HCT116 (cell line): ENCODE results near the gene MOGAT3. TPM values are rescaled to one million over a fixed set of nuclear protein-coding genes. Genes with fewer than 3 reads are reported as not detected.

ENCODE experiments used
- ATAC-seq: fragments of 200-7000 bp; cut with Tn5 transposase; 2 replicates; pipeline ENCODE4 v1.9.1; 2020; ENCODE audit warnings: mild to moderate bottlenecking, moderate library complexity
- BruUV-seq: library from RNA; stranded (reverse); fragments of 400-500 nt; replicated peaks from 2 replicates; lab custom pipeline; 2021; lab: Mats Ljungman, UMichigan
- CTCF ChIA-PET: fragments of 300-600 bp; sonication (Branson Sonifier 250); formaldehyde crosslinking; loops from one replicate; lab custom pipeline; 2021; ENCODE audit warnings: antibody characterized with exemption; lab: Charles Lee
- POLR2A ChIA-PET: fragments of 300-600, 350-600 bp; sonication (Branson Sonifier 250); formaldehyde crosslinking; loops from one replicate; lab custom pipeline; 2021; ENCODE audit warnings: antibody characterized with exemption; lab: Charles Lee
- RAD21 ChIA-PET, 2 experiments: fragments of 300-600 bp; sonication (Branson Sonifier 250); formaldehyde crosslinking; loops; one replicate each; lab custom pipeline; 2023; ENCODE audit warnings: low total read pairs in 2 of 2; ENCODE audit not compliant: uncharacterized antibody in 2 of 2, unreplicated experiment in 2 of 2, low non-redundant PET in 1 of 2; lab: Charles Lee
- DNase-seq: peaks from one replicate; pipeline ENCODE4 v3.0.0-alpha.2; 2010; ENCODE audit warnings: low read depth, low spot score
- H2AFZ ChIP-seq: fragments of 200-600 bp; shearing (Covaris generic), sonication (generic); 2 replicates; pipeline ENCODE4 v1.6.1; 2017; ENCODE audit warnings: low read depth, mixed run types, mixed read lengths, antibody characterized with exemption, low read length; ENCODE audit not compliant: poor library complexity, severe bottlenecking
- H3K27ac ChIP-seq: 2 replicates; pipeline ENCODE4 v1.5.1; 2012; ENCODE audit warnings: low read depth, low read length
- H3K27me3 ChIP-seq: fragments of 200-600 bp; sonication (generic); 2 replicates; pipeline ENCODE4 v1.6.1; 2016; ENCODE audit warnings: mixed run types, low read length, mixed read lengths; ENCODE audit not compliant: insufficient read depth
- H3K36me3 ChIP-seq, 2 experiments: fragments of 200-500 bp in 1 of 2; fragments of 200-600 bp in 1 of 2; sonication (Bioruptor generic) in 1 of 2; sonication (generic) in 1 of 2; 2 replicates each; pipeline versions ENCODE4 v1.5.1 to v1.6.1; 2014 to 2016; ENCODE audit warnings: low read length in 2 of 2, inconsistent platforms in 1 of 2, mixed read lengths in 1 of 2, mixed run types in 1 of 2; ENCODE audit not compliant: insufficient read depth in 2 of 2, control insufficient read depth in 1 of 2
- H3K4me1 ChIP-seq, 2 experiments: fragments of 200-600 bp in 1 of 2; sonication (generic) in 1 of 2; 2 replicates each; pipeline versions ENCODE4 v1.5.1 to v1.6.1; 2012 to 2017; ENCODE audit warnings: low read length in 2 of 2, inconsistent platforms in 1 of 2, mild to moderate bottlenecking in 1 of 2, mixed read lengths in 1 of 2, mixed run types in 1 of 2, moderate library complexity in 1 of 2; ENCODE audit not compliant: insufficient read depth in 2 of 2, control insufficient read depth in 1 of 2
- H3K4me2 ChIP-seq: fragments of 200-600 bp; sonication (generic); 2 replicates; pipeline ENCODE4 v1.6.1; 2017; ENCODE audit warnings: mixed run types, low read length, mixed read lengths
- H3K4me3 ChIP-seq, 2 experiments: fragments of 200-600 bp in 1 of 2; sonication (generic) in 1 of 2; replicated peaks in 1 of 2; 2 replicates each; pipeline ENCODE4 v1.5.1; 2011 to 2016; ENCODE audit warnings: low read length in 2 of 2, control low read depth in 1 of 2, low read depth in 1 of 2, mild to moderate bottlenecking in 1 of 2, mixed read lengths in 1 of 2, mixed run types in 1 of 2
- H3K79me2 ChIP-seq: fragments of 200-600 bp; sonication (generic); 2 replicates; pipeline ENCODE4 v1.6.1; 2017; ENCODE audit warnings: mild to moderate bottlenecking, mixed run types, low read length, moderate library complexity, mixed read lengths; ENCODE audit not compliant: insufficient read depth
- H3K9ac ChIP-seq: fragments of 200-600 bp; sonication (generic); 2 replicates; pipeline ENCODE4 v1.6.1; 2016; ENCODE audit warnings: low read length, mixed read lengths
- H3K9me2 ChIP-seq: fragments of 200-600 bp; sonication (generic), shearing (Covaris generic); 2 replicates; pipeline ENCODE4 v1.6.1; 2017; ENCODE audit warnings: mixed run types, mild to moderate bottlenecking, moderate library complexity; ENCODE audit not compliant: insufficient read depth
- H3K9me3 ChIP-seq, 2 experiments: fragments of 200-500 bp in 1 of 2; fragments of 200-600 bp in 1 of 2; sonication (Bioruptor generic) in 1 of 2; sonication (generic) in 1 of 2; 2 replicates each; pipeline ENCODE4 v1.6.1; 2014 to 2017; ENCODE audit warnings: low read length in 2 of 2, mixed read lengths in 2 of 2, inconsistent platforms in 1 of 2, low read depth in 1 of 2, mild to moderate bottlenecking in 1 of 2, mixed run types in 1 of 2, moderate library complexity in 1 of 2; ENCODE audit not compliant: control insufficient read depth in 1 of 2, insufficient read depth in 1 of 2
- H4K20me1 ChIP-seq: fragments of 200-600 bp; sonication (generic), shearing (Covaris generic); 2 replicates; pipeline ENCODE4 v1.6.1; 2017; ENCODE audit warnings: mixed run types, mild to moderate bottlenecking, moderate library complexity; ENCODE audit not compliant: insufficient read depth
- CEBPB ChIP-seq: IDR thresholded peaks from 2 replicates; pipeline ENCODE4 v1.6.1; 2012; ENCODE audit warnings: low read depth
- ELF1 ChIP-seq: IDR thresholded peaks from 2 replicates; pipeline ENCODE4 v1.6.1; 2012; ENCODE audit warnings: low read depth, borderline replicate concordance
- POLR2AphosphoS5 ChIP-seq: IDR thresholded peaks from 2 replicates; pipeline ENCODE4 v1.6.1; 2011; ENCODE audit warnings: mild to moderate bottlenecking, low read depth, low read length, moderate library complexity
- SIN3A ChIP-seq: IDR thresholded peaks from 2 replicates; pipeline ENCODE4 v1.6.1; 2012; ENCODE audit warnings: low read depth
- intact Hi-C: fragments of 100-400 bp; cut with micrococcal nuclease; formaldehyde crosslinking; loops from 2 replicates; pipeline ENCODE4 v1.10.0; 2022
- total RNA-seq: library from RNA; stranded (reverse); gene quantifications from one replicate; pipeline ENCODE4 v1.2.1, GENCODE V29; 2021; ENCODE audit not compliant: unreplicated experiment
- TF ChIP-seq, protein P1 (sequence below): IDR thresholded peaks from 2 replicates; pipeline ENCODE4 v1.6.1; 2012

The MOGAT3 gene
- total RNA-seq, 1 experiment from 2014 or later = not detected

- no peak for TF ChIP-seq SIN3A
- TF ChIP-seq, protein P1, sequence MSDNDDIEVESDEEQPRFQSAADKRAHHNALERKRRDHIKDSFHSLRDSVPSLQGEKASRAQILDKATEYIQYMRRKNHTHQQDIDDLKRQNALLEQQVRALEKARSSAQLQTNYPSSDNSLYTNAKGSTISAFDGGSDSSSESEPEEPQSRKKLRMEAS = no peak
- peak; percentile 62 for TF ChIP-seq POLR2AphosphoS5
- TF ChIP-seq ELF1 = no peak
- no peak for TF ChIP-seq CEBPB
- TF ChIP-seq, all 23 proteins: peak for 3
Observed at GRCh38 chr7:101159696-101160674, 40.9 kb downstream of the MOGAT3 start (continued).

DNA sequence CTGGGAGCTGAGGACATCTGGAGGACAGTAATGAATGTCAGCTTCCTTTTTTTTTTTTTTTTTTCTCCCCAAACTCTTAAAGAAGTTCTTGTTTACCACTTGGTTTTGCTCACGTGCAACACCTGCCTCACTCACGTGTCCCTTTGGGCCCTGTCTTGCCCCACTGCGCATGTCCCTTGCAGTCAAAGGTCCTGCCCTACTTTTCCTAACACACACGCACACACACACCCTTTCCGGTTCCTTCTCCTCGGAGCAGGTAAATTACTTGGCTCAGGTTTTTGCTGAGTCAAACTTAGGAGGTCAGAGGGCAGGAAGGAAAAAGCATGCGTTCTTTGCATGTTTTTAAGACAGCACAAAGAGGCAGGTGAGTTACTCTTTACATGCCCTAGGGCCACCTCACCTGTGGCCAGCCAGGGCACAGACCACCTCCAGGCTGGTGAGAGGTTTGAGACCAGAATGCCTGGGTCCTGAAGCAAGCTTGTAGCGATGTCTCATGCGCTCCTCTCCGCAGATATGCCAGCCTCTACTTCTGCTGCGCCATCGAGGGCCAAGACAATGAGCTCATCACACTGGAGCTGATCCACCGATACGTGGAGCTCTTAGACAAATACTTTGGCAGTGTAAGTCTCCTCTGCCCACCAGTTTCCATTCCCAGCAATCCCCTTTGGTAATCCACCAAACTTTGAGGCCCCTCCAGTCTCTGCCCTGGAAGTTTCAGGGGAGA, 43.8 kb downstream of the MOGAT3 start:
- RAD21 ChIA-PET = interaction anchor here (0.7 to 0.9 kb wide), 3 partner anchors 8 to 14 kb away, joined by 3 to 7 read pairs (median 3); partner anchors contain the start of gene VGF (in 2 of the 2)
- no peak for DNase-seq
- TF ChIP-seq, protein P1 = no peak
- TF ChIP-seq, all 23 proteins: peak for 0
- ATAC-seq = no peak
- Histone ChIP-seq H3K9me3 (no peaks in the 10 kb centered on the region), H2AFZ (no peak overlapping the region), H3K27me3 (no peaks in the 10 kb centered on the region), H3K9ac (peak overlapping the region; percentile 94), H3K79me2 (peaks cover 43% of the 10 kb centered on the region), H3K4me3 (peak overlapping the region in 1 of 2 experiments; percentile 85; a peak in 1 of 4 replicates), H4K20me1 (no peaks in the 10 kb centered on the region), H3K36me3 (peaks cover 6 to 32% of the 10 kb centered on the region in 2 experiments; a peak in 3 of 4 replicates), H3K4me1 (peaks cover 54 to 72% of the 10 kb centered on the region in 2 experiments), H3K9me2 (no peaks in the 10 kb centered on the region), H3K4me2 (peak overlapping the region; percentile 98), H3K27ac (peak overlapping the region; percentile 78)
- CTCF ChIA-PET = interaction anchor here (0.8 to 4.4 kb wide), 13 partner anchors 9 to 262 kb away, joined by 3 to 44 read pairs (median 3); partner anchors contain the start of genes PLOD3, TRIM56, VGF and ZNHIT1
- POLR2A ChIA-PET = interaction anchor here (0.7 to 2.8 kb wide), 10 partner anchors 8 to 183 kb away, joined by 3 to 11 read pairs (median 5); partner anchors contain the start of genes SERPINE1 and VGF
- intact Hi-C loops = no loop called here
- BruUV-seq = TSS peak; percentile 30
